SHP77 treated with DMSO at 0.1 percent for 48 hours (cell line): ENCODE data around the gene IL25.
"Not testable (repeated sequence)": the region's sequence is repeated elsewhere in the genome, so short reads cannot be mapped to it uniquely, and the experiment has no call there.

Source experiments
- DNase-seq: peaks from one replicate; lab custom pipeline; 2025; lab: John Stamatoyannopoulos, UW

The IL25 gene

DNA sequence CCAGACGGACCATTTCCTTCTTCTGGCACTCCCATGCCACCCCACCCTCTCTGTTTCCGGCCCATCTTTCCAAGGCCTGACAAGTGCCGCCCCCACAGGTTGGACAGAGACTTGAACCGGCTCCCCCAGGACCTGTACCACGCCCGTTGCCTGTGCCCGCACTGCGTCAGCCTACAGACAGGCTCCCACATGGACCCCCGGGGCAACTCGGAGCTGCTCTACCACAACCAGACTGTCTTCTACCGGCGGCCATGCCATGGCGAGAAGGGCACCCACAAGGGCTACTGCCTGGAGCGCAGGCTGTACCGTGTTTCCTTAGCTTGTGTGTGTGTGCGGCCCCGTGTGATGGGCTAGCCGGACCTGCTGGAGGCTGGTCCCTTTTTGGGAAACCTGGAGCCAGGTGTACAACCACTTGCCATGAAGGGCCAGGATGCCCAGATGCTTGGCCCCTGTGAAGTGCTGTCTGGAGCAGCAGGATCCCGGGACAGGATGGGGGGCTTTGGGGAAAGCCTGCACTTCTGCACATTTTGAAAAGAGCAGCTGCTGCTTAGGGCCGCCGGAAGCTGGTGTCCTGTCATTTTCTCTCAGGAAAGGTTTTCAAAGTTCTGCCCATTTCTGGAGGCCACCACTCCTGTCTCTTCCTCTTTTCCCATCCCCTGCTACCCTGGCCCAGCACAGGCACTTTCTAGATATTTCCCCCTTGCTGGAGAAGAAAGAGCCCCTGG is 3.1 kb downstream of the IL25 start:
- DNase-seq: no peak

- DNase-seq: no peak
Observed at GRCh38 chr14:23376482-23377197, 4.0 kb downstream of the IL25 start, which contains the start of gene CMTM5. TSS of gene CMTM5 (plus strand) at chr14:23377046. CDS start at chr14:23377252, 206 bp downstream.

DNA sequence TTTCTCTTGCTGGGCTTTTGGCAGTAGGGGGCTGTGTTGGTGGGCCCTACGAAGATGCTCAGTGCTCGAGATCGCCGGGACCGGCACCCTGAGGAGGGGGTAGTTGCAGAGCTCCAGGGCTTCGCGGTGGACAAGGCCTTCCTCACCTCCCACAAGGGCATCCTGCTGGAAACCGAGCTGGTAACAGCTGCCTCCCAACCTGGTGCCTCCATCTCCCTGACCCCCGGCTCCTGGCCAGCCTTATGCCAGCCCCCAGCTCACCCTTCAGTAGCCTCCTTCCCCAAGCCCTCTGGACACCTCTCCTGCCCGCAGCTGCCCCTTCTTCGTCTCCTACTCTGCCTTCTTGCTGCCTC is 4.6 kb downstream of the IL25 start:
- DNase-seq: no peak

DNA sequence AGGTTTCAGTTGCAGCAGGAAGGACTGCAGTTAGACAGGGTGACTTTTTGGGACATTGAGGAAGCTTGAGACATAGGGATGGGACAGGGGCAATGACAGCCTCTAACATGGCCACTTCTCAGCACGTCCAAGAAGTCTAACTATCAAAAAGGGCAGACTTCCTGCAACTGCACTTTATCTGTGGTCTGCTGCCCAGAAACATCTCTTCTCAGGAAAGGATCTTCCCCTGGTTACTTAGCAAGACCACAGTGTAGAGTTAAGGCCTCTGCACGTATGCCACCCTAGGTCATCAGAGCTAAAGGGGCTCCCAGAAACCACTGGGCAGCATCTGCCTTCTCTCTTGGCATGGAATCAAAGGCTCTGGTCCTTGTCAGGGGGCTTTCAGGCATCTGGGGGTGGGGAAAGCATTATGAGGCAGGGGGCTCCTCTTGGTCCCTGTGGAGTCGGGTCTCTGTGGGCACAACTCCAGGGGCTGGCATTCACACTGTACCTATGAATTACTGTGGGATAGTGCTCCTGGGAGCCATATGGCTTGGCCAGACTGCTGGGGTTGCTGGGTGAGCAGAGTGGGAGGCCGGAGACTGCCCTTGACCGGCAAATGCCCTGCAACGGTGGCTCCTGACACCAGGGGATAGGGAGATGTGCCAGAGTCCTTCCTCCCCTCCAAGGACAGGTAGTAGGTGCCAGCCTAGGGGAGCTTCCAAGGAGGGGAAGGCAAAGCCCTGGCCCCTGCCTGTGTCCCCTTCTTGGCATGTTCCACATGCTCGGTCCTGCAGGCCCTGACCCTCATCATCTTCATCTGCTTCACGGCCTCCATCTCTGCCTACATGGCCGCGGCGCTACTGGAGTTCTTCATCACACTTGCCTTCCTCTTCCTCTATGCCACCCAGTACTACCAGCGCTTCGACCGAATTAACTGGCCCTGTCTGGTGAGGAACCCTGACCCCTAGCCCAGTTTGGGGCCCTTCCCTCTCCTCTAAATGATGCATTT is 5.3 kb downstream of the IL25 start:
- DNase-seq: no peak

DNA sequence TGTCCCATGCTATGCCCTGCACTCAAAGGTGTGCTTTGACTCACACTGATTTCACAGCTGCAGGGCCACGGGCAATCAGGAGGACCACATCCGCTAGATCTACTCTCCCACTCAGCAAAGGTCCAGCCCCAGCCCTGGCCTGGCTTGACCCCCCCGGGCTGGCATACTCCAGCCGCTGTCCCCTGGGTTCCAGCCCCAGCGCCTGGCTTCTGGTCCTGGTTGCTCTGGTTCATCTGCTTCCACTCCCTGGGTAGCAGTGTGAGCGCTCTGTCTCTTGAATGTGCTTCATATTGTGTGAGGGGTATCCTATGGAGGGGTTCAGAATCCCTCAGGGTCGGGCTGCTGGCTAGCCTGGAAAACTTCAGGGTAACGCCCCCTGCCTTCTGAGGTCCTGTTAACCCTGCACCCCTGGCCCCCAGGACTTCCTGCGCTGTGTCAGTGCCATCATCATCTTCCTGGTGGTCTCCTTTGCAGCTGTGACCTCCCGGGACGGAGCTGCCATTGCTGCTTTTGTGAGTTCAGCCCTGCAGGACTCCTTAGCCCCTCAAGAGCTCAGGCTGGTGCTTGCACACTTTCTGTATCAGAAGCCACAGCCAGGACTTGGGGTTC is 6.1 kb downstream of the IL25 start:
- DNase-seq: no peak

DNA sequence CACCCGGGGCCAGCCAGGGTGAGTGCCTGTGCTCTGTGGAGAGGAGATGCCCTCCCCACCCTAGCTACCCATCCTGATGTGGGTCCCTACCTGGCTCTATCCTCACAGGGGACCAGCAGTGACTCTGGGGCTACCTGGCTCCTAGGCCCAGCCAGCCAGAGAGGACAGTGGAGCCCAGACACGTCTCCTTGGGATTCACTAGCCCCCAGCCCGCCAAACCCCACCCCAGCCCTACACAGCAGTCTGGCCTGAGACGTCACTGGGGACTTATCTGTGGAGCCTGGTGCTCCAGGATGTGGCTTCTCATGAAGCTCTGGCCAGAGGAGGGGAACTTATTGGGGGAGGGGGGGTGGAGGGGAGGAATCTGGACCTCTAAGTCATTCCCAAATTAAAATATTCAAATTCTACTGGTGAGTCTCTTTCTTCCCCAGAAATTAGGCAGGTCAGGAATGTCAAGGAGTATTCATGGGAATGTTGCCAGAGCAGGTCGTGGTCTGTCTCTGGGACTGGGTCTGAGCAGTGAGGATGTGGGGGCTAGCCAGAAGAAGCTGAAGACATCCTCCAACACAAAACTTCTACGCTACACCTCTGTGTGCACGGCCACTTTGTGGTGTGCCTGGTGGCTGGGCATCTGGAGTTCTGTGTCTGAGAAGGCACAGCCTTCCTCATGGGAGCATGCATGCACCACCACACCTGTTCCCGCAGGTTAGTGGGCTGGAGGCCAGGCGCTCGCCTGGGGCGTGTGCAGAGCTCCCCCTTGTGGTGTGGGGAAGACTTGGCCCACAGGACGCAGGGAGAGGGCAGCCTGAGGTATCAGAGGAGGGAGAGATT is 7.0 kb downstream of the IL25 start:
- peak; percentile 6 for DNase-seq

- DNase-seq: no peak
Observed at GRCh38 chr14:23380197-23380914, 7.7 kb downstream of the IL25 start.

- DNase-seq: no peak
Observed at GRCh38 chr14:23380976-23381375, 8.4 kb downstream of the IL25 start.

DNA sequence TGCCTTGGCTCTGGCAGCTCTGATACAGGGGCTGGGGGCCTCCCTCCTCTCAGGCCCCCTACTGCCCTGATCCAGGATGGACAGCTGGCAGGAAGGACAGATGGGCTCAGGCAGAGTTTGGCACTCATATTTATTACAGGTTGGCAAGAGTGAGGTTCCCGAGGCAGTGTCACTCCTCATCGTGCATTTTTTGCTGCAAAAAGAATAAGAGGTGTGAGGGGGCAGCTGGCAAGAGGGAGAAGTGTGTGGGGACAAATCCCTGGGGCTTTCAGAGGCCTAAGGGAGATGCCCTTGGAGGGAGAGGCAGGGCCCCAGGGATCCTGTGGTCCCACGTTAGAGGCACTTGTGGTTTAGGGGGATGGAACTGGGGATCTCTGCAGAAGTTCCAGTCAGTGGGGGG is 9.3 kb downstream of the IL25 start:
- no peak for DNase-seq

DNA sequence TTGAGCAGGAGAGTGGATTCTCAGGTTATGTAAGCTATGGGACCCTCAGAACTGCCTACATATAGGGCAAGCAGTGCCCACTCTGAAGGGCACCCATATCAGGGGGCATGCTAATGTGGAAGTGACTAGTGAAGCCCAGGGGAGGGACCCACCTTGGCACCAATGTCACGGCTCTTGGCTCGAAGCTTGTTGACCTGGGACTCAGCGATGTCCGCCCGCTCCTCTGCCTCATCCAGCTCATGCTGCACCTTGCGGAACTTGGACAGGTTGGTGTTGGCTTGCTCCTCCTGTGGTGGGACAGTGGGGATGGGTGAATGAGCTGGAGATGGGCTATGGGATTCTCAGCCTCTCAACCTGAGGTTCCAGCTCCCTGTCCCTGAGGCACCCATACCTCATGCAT is 9.7 kb downstream of the IL25 start:
- no peak for DNase-seq

- DNase-seq: no peak
Observed at GRCh38 chr14:23382731-23383440, 10.3 kb downstream of the IL25 start.

DNA sequence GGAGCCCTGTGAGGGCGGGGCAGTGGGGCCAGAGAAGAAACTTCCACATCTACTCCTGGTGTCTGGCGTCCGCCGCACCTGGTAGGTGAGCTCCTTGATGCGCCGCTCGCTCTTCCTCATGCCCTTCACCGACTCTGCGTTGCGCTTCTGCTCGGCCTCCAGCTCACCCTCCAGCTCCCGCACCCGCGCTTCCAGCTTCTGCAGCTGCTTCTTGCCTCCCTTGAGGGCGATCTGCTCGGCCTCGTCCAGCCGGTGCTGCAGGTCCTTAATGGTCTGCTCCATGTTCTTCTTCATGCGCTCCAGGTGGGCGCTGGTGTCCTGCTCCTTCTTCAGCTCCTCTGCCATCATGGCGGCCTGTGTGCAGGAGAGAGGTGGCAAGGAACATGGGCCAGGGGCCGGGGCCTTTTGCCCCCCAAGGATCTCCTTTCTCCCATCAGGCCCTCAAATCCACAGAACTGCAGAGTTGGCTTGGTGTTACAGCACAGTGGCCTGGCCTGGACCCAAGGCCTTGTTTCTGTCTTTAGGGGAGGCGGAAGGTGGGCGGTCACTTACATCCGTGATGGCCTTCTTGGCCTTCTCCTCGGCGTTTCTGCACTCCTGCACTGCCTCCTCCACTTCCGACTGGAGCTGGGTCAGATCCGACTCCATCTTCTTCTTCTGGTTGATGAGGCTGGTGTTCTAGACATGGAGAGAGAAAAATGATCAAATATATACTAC is 11.9 kb downstream of the IL25 start:
- DNase-seq: no peak

- no peak for DNase-seq
Observed at GRCh38 chr14:23385244-23385641, 12.6 kb downstream of the IL25 start.

DNA sequence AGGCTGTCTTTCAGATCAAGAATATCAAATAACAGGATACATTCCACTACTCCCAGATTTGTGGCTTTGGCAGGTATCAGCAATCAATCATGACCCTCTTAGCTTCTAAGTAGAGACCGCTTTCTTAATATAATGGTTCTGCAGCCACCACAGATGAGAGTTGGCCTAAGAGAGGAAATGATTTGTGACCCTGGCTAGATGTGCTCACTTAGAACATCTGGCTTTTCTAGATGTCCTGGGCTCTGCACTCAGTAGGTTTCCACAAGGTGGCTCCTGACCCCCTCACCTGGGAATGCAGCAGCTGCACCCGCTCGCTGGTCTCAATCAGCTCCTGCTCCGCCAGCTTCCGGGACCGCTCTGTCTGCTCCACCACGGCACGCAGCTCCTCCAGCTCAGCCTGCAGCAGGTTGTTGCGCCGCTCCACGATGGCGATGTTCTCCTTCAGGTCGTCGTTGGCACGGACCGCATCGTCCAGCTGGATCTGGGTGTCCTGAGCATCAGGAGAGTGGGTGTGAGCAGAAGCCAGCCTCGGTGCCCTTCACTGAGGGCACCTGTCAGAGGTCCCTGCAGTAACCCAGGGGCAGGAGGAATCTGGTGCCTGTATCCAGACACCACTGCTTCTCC is 13.1 kb downstream of the IL25 start:
- DNase-seq: no peak

- not testable (repeated sequence) for DNase-seq
Observed at GRCh38 chr14:23386266-23386657, 13.7 kb downstream of the IL25 start.

GRCh38 chr14:23386999-23387398 is 14.4 kb downstream of the IL25 start:
- DNase-seq: no peak

DNA sequence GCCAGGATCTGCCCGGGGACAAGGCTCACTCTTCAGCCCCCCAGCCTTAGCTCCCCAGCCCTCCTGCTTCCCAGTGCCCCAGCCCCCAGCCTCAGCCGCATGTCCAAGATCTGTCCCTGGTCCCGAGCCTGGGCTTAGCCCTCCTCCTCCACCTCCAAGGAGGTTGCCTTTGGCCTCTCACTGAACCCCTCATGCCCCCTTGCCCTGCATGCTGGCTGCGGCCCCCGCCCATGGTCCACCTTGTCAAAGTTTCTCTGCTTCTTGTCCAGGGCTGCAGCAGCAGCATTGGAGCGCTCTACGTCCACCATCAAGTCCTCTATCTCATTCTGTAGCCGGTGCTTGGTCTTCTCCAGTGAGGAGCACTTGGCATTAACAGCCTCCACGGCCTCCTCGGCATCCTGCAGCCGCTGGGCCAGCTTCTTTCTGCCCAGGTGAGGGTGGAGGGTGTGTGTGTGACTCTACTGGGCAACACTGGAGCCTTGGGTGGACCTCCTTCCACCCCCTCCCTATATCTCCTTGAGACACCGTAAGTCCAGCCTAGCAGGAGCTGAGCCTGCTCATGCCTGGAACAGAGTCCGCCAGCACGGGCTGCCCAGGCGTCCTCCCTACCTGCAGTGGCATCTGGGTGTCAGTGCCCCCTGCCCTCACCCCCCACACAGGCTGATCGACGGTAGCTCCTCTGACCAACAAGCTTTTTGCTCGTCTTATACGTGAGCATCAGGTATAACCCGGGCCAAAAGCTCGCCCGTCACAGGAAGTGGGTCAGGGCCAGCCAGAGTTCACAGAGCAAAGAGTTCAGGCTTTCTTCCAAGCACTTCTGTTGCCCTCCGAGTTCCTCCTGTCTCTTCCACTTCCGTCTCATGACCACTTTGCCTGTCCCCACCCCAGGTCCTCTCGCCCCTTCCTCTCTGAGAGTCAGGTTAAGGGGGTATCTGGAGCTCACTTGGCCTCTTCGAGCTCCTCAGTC is 15.6 kb downstream of the IL25 start:
- DNase-seq: no peak

GRCh38 chr14:23388996-23389395 is 16.4 kb downstream of the IL25 start:
- no peak for DNase-seq
